SK-N-SH (cell line): ENCODE data around the gene CTSL. TPM values are rescaled to one million over a fixed set of nuclear protein-coding genes. Genes with fewer than 3 reads are reported as not detected.

Experiments used
- CTCF ChIA-PET: fragments of 300-600, 350-600 bp; formaldehyde crosslinking; extraction: SDS; loops from one replicate; lab custom pipeline; 2021; lab: Yijun Ruan, JAX
- POLR2A ChIA-PET: fragments of 350-600 bp; sonication (Branson Sonifier 250); formaldehyde crosslinking; extraction: SDS; loops from one replicate; lab custom pipeline; 2020; ENCODE audit warnings: antibody characterized with exemption, inconsistent platforms; lab: Yijun Ruan, JAX
- DNase-seq: peaks from one replicate; pipeline ENCODE4 v3.0.0; 2012
- H2AFZ ChIP-seq: fragments of 200-600 bp; sonication (generic); 2 replicates; pipeline ENCODE4 v1.8.1; 2016; ENCODE audit warnings: antibody characterized with exemption, mild to moderate bottlenecking, low read depth
- H3F3A ChIP-seq: fragments of 200-600 bp; sonication (generic); replicated peaks from 2 replicates; pipeline ENCODE3; 2016; ENCODE audit warnings: antibody characterized with exemption, mild to moderate bottlenecking; ENCODE audit not compliant: insufficient read depth
- H3K27ac ChIP-seq, 2 experiments: fragments of 200-500 bp in 1 of 2; fragments of 200-600 bp in 1 of 2; sonication (Bioruptor generic) in 1 of 2; sonication (generic), shearing (Covaris generic) in 1 of 2; 2 replicates each; pipeline versions ENCODE4 v1.5.1 to v1.6.1; 2014 to 2016; ENCODE audit warnings: low read depth in 2 of 2, inconsistent platforms in 1 of 2, low read length in 1 of 2, mild to moderate bottlenecking in 1 of 2, mixed read lengths in 1 of 2
- H3K27me3 ChIP-seq: fragments of 200-600 bp; sonication (generic), shearing (Covaris generic); 2 replicates; pipeline ENCODE4 v1.6.1; 2016; ENCODE audit warnings: mixed run types; ENCODE audit not compliant: insufficient read depth
- H3K36me3 ChIP-seq, 2 experiments: fragments of 200-500 bp in 1 of 2; fragments of 200-600 bp in 1 of 2; sonication (Bioruptor generic) in 1 of 2; sonication (generic) in 1 of 2; replicated peaks in 1 of 2; 2 replicates each; pipeline versions ENCODE3 to v1.5.1; 2014 to 2016; ENCODE audit warnings: low read length in 1 of 2, mild to moderate bottlenecking in 1 of 2; ENCODE audit not compliant: insufficient read depth in 2 of 2, control insufficient read depth in 1 of 2
- H3K4me1 ChIP-seq, 2 experiments: fragments of 200-500 bp in 1 of 2; fragments of 200-600 bp in 1 of 2; sonication (Bioruptor generic) in 1 of 2; sonication (generic), shearing (Covaris generic) in 1 of 2; 2 replicates each; pipeline versions ENCODE4 v1.5.1 to v1.6.1; 2014 to 2016; ENCODE audit warnings: low read depth in 1 of 2, low read length in 1 of 2, mixed run types in 1 of 2; ENCODE audit not compliant: insufficient read depth in 2 of 2, control insufficient read depth in 1 of 2
- H3K4me2 ChIP-seq: fragments of 200-600 bp; sonication (generic), shearing (Covaris generic); 2 replicates; pipeline ENCODE4 v1.6.1; 2017; ENCODE audit warnings: mixed run types
- H3K4me3 ChIP-seq, 2 experiments: fragments of 200-500 bp in 1 of 2; fragments of 200-600 bp in 1 of 2; sonication (Bioruptor generic) in 1 of 2; sonication (generic), shearing (Covaris generic) in 1 of 2; 2 replicates each; pipeline versions ENCODE4 v1.5.1 to v1.8.1; 2014 to 2016; ENCODE audit warnings: low read depth in 2 of 2, inconsistent platforms in 1 of 2, low read length in 1 of 2, mild to moderate bottlenecking in 1 of 2, mixed read lengths in 1 of 2, moderate library complexity in 1 of 2
- H3K79me2 ChIP-seq: fragments of 200-600 bp; sonication (generic); 2 replicates; pipeline ENCODE4 v1.8.1; 2017; ENCODE audit warnings: mild to moderate bottlenecking; ENCODE audit not compliant: insufficient read depth
- H3K9ac ChIP-seq: fragments of 200-600 bp; sonication (generic); 2 replicates; pipeline ENCODE4 v1.6.1; 2017; ENCODE audit warnings: mixed run types
- H3K9me2 ChIP-seq: fragments of 200-600 bp; sonication (generic); 2 replicates; pipeline ENCODE4 v1.6.1; 2017; ENCODE audit warnings: mixed run types
- H3K9me3 ChIP-seq: fragments of 200-600 bp; sonication (generic); 2 replicates; pipeline ENCODE4 v1.6.1; 2017; ENCODE audit warnings: mixed run types, mild to moderate bottlenecking, moderate library complexity
- H4K20me1 ChIP-seq: fragments of 200-600 bp; sonication (generic); 2 replicates; pipeline ENCODE4 v1.6.1; 2017; ENCODE audit warnings: mild to moderate bottlenecking, mixed run types; ENCODE audit not compliant: insufficient read depth
- CHD2 ChIP-seq: fragments of 150-350 bp; IDR thresholded peaks from 2 replicates; pipeline ENCODE4 v1.6.1; 2018; ENCODE audit warnings: low read length; ENCODE audit not compliant: partially characterized antibody
- ELF1 ChIP-seq: IDR thresholded peaks from 2 replicates; pipeline ENCODE4 v1.4.0; 2012
- EZH2phosphoT487 ChIP-seq: fragments of 200-600 bp; sonication (generic); IDR thresholded peaks from 2 replicates; pipeline ENCODE4 v1.6.1; 2017; ENCODE audit warnings: low read depth, mixed run types, mild to moderate bottlenecking, antibody characterized with exemption, moderate library complexity, borderline replicate concordance
- FOXM1 ChIP-seq: IDR thresholded peaks from 2 replicates; pipeline ENCODE4 v1.4.0; 2012; ENCODE audit warnings: low read depth, mild to moderate bottlenecking
- GATA2 ChIP-seq: sonication (generic); formaldehyde crosslinking; IDR thresholded peaks from 2 replicates; pipeline ENCODE4 v1.5.0; 2020; ENCODE audit warnings: mild to moderate bottlenecking, missing genetic modification reagents
- JUND ChIP-seq: IDR thresholded peaks from 2 replicates; pipeline ENCODE4 v1.4.0; 2012
- NFIC ChIP-seq: IDR thresholded peaks from 2 replicates; pipeline ENCODE4 v1.4.0; 2012; ENCODE audit warnings: borderline replicate concordance
- NRF1 ChIP-seq: IDR thresholded peaks from 2 replicates; pipeline ENCODE4 v1.6.1; 2012; ENCODE audit warnings: low read depth, mild to moderate bottlenecking, low read length
- RAD21 ChIP-seq: IDR thresholded peaks from 2 replicates; pipeline ENCODE4 v1.6.1; 2012; ENCODE audit warnings: mild to moderate bottlenecking, low read length
- RFX5 ChIP-seq: IDR thresholded peaks from 2 replicates; pipeline ENCODE4 v1.6.1; 2012; ENCODE audit warnings: mild to moderate bottlenecking, improper control_type of control experiment, low read length
- SIN3A ChIP-seq: IDR thresholded peaks from 2 replicates; pipeline ENCODE4 v1.6.1; 2012; ENCODE audit warnings: low read depth, mild to moderate bottlenecking, low read length, moderate library complexity, borderline replicate concordance
- SMC3 ChIP-seq: IDR thresholded peaks from 2 replicates; pipeline ENCODE4 v1.6.1; 2012; ENCODE audit warnings: low read depth, low read length, improper control_type of control experiment
- TAF1 ChIP-seq: IDR thresholded peaks from 2 replicates; pipeline ENCODE4 v1.6.1; 2012; ENCODE audit warnings: low read depth, mild to moderate bottlenecking, low read length, moderate library complexity, borderline replicate concordance
- TCF12 ChIP-seq: IDR thresholded peaks from 2 replicates; pipeline ENCODE4 v1.4.0; 2012
- TEAD4 ChIP-seq: IDR thresholded peaks from 2 replicates; pipeline ENCODE4 v1.4.0; 2012; ENCODE audit warnings: mild to moderate bottlenecking, borderline replicate concordance; ENCODE audit not compliant: insufficient read depth
- WGBS: methylation state at CpG from one replicate; pipeline ENCODE4 v1.1.6; 2017; ENCODE audit warnings: low lambda C conversion rate; 5-methylcytosine and 5-hydroxymethylcytosine counted together
- polyA plus RNA-seq, 3 experiments: library from polyadenylated mRNA; depleted of rRNA; stranded (reverse); fragments of >200 nt; gene quantifications; 2 replicates each; pipeline ENCODE4 v1.2.3, GENCODE V29; 2012
- TF ChIP-seq, protein P1 (sequence below): fragments of 150-350 bp; IDR thresholded peaks from 2 replicates; pipeline ENCODE4 v1.6.1; 2017; ENCODE audit warnings: antibody characterized with exemption, low read length, low read depth, borderline replicate concordance
- TF ChIP-seq, protein P2 (sequence below): fragments of 150-350 bp; IDR thresholded peaks from 2 replicates; pipeline ENCODE4 v1.6.1; 2016; ENCODE audit warnings: mild to moderate bottlenecking, low read depth, low read length
- TF ChIP-seq, protein P3 (sequence below): IDR thresholded peaks from 2 replicates; pipeline ENCODE4 v1.4.0; 2012; ENCODE audit warnings: low read depth, borderline replicate concordance

CTSL gene
- polyA plus RNA-seq, 1 of the 3 experiments (the other 2 are of a cell fraction), result 98.3 TPM

DNA sequence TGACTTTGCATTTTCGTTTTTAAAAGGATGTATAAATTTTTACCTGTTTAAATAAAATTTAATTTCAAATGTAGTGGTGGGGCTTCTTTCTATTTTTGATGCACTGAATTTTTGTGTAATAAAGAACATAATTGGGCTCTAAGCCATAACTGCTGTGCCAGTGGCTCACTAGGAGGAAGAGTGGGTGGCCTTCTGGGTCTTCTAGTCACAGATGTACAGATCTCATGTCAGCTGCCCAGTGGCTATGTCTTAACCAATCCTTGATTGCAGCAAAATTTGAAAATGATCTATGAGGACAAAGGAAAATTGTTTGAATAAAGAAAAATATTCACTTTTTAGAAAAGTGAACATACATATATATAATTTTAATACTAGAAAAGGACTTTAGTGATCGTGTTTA is 5.4 kb downstream of the CTSL start:
- Histone ChIP-seq H3F3A (no peaks in the 10 kb centered on the region), H3K4me1 (peaks cover 0 to 14% of the 10 kb centered on the region in 2 experiments; a peak in 1 of 4 replicates), H3K9ac (no peak overlapping the region), H3K9me2 (no peaks in the 10 kb centered on the region), H3K27ac (no peak overlapping the region), H4K20me1 (no peaks in the 10 kb centered on the region), H3K36me3 (peaks cover 25 to 37% of the 10 kb centered on the region in 2 experiments), H2AFZ (no peak overlapping the region), H3K79me2 (no peaks in the 10 kb centered on the region), H3K4me3 (no peak overlapping the region), H3K9me3 (no peaks in the 10 kb centered on the region), H3K27me3 (no peaks in the 10 kb centered on the region), H3K4me2 (no peak overlapping the region)
- 86% methylated on average over 2 of the region's 2 CpGs for WGBS
- TF ChIP-seq CHD2, result no peak
- no peak for TF ChIP-seq TCF12
- TF ChIP-seq TAF1, result no peak
- TF ChIP-seq, protein P1, sequence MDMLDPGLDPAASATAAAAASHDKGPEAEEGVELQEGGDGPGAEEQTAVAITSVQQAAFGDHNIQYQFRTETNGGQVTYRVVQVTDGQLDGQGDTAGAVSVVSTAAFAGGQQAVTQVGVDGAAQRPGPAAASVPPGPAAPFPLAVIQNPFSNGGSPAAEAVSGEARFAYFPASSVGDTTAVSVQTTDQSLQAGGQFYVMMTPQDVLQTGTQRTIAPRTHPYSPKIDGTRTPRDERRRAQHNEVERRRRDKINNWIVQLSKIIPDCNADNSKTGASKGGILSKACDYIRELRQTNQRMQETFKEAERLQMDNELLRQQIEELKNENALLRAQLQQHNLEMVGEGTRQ, result no peak
- TF ChIP-seq ELF1, result no peak
- no peak for TF ChIP-seq FOXM1
- no peak for TF ChIP-seq NFIC
- no peak for TF ChIP-seq JUND
- TF ChIP-seq, protein P2, sequence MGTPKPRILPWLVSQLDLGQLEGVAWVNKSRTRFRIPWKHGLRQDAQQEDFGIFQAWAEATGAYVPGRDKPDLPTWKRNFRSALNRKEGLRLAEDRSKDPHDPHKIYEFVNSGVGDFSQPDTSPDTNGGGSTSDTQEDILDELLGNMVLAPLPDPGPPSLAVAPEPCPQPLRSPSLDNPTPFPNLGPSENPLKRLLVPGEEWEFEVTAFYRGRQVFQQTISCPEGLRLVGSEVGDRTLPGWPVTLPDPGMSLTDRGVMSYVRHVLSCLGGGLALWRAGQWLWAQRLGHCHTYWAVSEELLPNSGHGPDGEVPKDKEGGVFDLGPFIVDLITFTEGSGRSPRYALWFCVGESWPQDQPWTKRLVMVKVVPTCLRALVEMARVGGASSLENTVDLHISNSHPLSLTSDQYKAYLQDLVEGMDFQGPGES, result no peak
- TF ChIP-seq GATA2, result no peak
- ChIA-PET CTCF (interaction anchor here (1.1 kb wide), 1 partner anchor 15 kb away, joined by 3 read pairs; no protein-coding TSS in a partner anchor), POLR2A (no interaction called here)
- DNase-seq, result no peak

DNA sequence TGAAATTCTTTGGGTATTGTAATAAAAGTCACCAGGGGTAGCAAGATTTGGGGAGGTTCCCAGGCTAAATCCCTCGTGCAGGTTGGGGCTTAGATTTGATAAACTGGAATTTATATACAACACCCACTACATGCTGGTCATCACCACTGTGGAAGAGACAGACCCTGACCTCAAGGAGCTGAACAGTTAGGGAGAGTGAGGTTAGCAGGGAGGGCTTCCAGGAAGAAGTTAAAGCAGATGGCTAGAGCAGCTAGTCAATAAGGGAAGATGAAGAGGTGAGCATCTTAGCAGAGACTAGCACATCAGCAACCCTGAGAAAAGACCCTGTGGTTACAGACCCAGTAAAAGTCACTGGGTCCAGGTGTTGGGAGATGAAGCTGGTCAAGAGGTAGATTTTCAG is 6.4 kb downstream of the CTSL start:
- DNase-seq, result no peak
- Histone ChIP-seq H3K27me3 (no peaks in the 10 kb centered on the region), H3F3A (no peaks in the 10 kb centered on the region), H2AFZ (no peak overlapping the region), H3K4me3 (no peak overlapping the region), H4K20me1 (no peaks in the 10 kb centered on the region), H3K79me2 (no peaks in the 10 kb centered on the region), H3K27ac (no peak overlapping the region), H3K9ac (no peak overlapping the region), H3K9me2 (no peaks in the 10 kb centered on the region), H3K9me3 (no peaks in the 10 kb centered on the region), H3K4me1 (peaks cover 0 to 6% of the 10 kb centered on the region in 2 experiments; a peak in 1 of 4 replicates), H3K36me3 (peaks cover 25 to 37% of the 10 kb centered on the region in 2 experiments), H3K4me2 (no peak overlapping the region)
- CTCF ChIA-PET, result interaction anchor here (1.1 to 1.2 kb wide), 3 partner anchors 8 to 54 kb away, joined by 3 read pairs; no protein-coding TSS in a partner anchor
- no peak for TF ChIP-seq TAF1
- no peak for TF ChIP-seq EZH2phosphoT487
- TF ChIP-seq RFX5, result no peak
- no peak for TF ChIP-seq SIN3A
- TF ChIP-seq NFIC, result no peak
- TF ChIP-seq, protein P3, sequence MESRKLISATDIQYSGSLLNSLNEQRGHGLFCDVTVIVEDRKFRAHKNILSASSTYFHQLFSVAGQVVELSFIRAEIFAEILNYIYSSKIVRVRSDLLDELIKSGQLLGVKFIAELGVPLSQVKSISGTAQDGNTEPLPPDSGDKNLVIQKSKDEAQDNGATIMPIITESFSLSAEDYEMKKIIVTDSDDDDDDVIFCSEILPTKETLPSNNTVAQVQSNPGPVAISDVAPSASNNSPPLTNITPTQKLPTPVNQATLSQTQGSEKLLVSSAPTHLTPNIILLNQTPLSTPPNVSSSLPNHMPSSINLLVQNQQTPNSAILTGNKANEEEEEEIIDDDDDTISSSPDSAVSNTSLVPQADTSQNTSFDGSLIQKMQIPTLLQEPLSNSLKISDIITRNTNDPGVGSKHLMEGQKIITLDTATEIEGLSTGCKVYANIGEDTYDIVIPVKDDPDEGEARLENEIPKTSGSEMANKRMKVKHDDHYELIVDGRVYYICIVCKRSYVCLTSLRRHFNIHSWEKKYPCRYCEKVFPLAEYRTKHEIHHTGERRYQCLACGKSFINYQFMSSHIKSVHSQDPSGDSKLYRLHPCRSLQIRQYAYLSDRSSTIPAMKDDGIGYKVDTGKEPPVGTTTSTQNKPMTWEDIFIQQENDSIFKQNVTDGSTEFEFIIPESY, result no peak
- TF ChIP-seq TEAD4, result no peak
- TF ChIP-seq ELF1, result no peak
- no peak for TF ChIP-seq SMC3
- no peak for TF ChIP-seq JUND
- TF ChIP-seq, protein P2, result no peak
- TF ChIP-seq NRF1, result no peak
- no peak for TF ChIP-seq RAD21
- POLR2A ChIA-PET, result no interaction called here
- WGBS, result 100% methylated on average over 1 of the region's 1 CpG
